ENCODE measurements around the gene TTC12.

- no peak for TF ChIP-seq TAF1 (IDR thresholded peaks at IDR 0.05; ENCODE audit: low read depth)
- TF ChIP-seq CEBPB (IDR thresholded peaks at IDR 0.05) = no peak
- no peak for TF ChIP-seq ZBTB7A (IDR thresholded peaks at IDR 0.05; ENCODE audit: low read depth)
- no peak for TF ChIP-seq MAX (IDR thresholded peaks at IDR 0.05)
- no peak for TF ChIP-seq YY1 (IDR thresholded peaks at IDR 0.05; ENCODE audit: low read depth)
- TF ChIP-seq RAD21 (IDR thresholded peaks at IDR 0.05; ENCODE audit: low read depth) = no peak
Observed at GRCh38 chr11:113296447-113297205, 17.8 kb upstream of the TTC12 start.

Measured in Ishikawa (cell line).